K562 (cell line): ENCODE measurements around the gene ASIP. TPM values are rescaled to one million over a fixed set of nuclear protein-coding genes. Genes with fewer than 3 reads are reported as not detected.

Source experiments
- ATAC-seq: fragments of 200-7000 bp; cut with Tn5 transposase; 3 replicates; pipeline ENCODE4 v1.9.1; 2020; ENCODE audit warnings: moderate library complexity
- BruUV-seq: library from RNA; stranded (reverse); fragments of 400-500 nt; replicated peaks from 2 replicates; lab custom pipeline; 2021; lab: Mats Ljungman, UMichigan
- CTCF ChIA-PET: fragments of 300-600 bp; formaldehyde crosslinking; extraction: SDS; loops from one replicate; lab custom pipeline; 2021; ENCODE audit warnings: low intra/inter-chr PET ratio; lab: Yijun Ruan, JAX
- POLR2A ChIA-PET: fragments of 300-600, 350-650 bp; sonication (Branson Sonifier 250); formaldehyde crosslinking; extraction: SDS; loops from one replicate; lab custom pipeline; 2021; ENCODE audit warnings: antibody characterized with exemption, inconsistent platforms; lab: Yijun Ruan, JAX
- DNase-seq, 4 experiments: peaks; one replicate each; pipeline versions ENCODE4 v3.0.0 to v3.0.0-alpha.2; 2011 to 2018; ENCODE audit warnings: low spot score in 3 of 4, mixed read lengths in 3 of 4; ENCODE audit errors: extremely low read depth in 1 of 4
- FAIRE-seq: peaks from 2 replicates; lab custom pipeline; 2011; peaks lifted over from hg19 to GRCh38; lab: Jason Lieb, UNC
- H2AFZ ChIP-seq: 2 replicates; pipeline ENCODE4 v1.6.0; 2011; ENCODE audit warnings: low read depth, low read length, control low read depth, inconsistent platforms
- H3K27ac ChIP-seq: fragments of 200-600 bp; 3 replicates; pipeline ENCODE4 v1.8.0; 2011; ENCODE audit warnings: low read depth, mild to moderate bottlenecking, control low read depth, inconsistent platforms, low read length, moderate library complexity, mixed read lengths; ENCODE audit errors: extremely low read depth
- H3K27me3 ChIP-seq, 2 experiments: fragments of 300-600 bp in 1 of 2; 2 replicates in 1 of 2; 3 replicates in 1 of 2; pipeline versions ENCODE4 v1.6.0 to v1.8.0; 2011; ENCODE audit warnings: inconsistent platforms in 2 of 2, low read length in 2 of 2, mild to moderate bottlenecking in 1 of 2, mixed read lengths in 1 of 2, moderate library complexity in 1 of 2; ENCODE audit not compliant: control insufficient read depth in 2 of 2, insufficient read depth in 2 of 2
- H3K36me3 ChIP-seq: fragments of 300-600 bp; 3 replicates; pipeline ENCODE4 v1.8.0; 2011; ENCODE audit warnings: mild to moderate bottlenecking, low read length, inconsistent platforms; ENCODE audit not compliant: control insufficient read depth, insufficient read depth
- H3K4me1 ChIP-seq, 2 experiments: fragments of 200-600 bp in 1 of 2; replicated peaks in 1 of 2; 2 replicates in 1 of 2; 3 replicates in 1 of 2; pipeline versions ENCODE4 v1.5.1 to v1.8.0; 2011; ENCODE audit warnings: inconsistent platforms in 2 of 2, low read length in 2 of 2, mild to moderate bottlenecking in 1 of 2, mixed read lengths in 1 of 2, moderate library complexity in 1 of 2; ENCODE audit not compliant: control insufficient read depth in 2 of 2, insufficient read depth in 2 of 2
- H3K4me2 ChIP-seq: 2 replicates; pipeline ENCODE4 v1.6.1; 2011; ENCODE audit warnings: low read length, control low read depth, inconsistent platforms, mixed read lengths; ENCODE audit not compliant: insufficient read depth
- H3K4me3 ChIP-seq: fragments of 200-600 bp; sonication (generic), shearing (Covaris generic); 2 replicates; pipeline ENCODE4 v1.5.1; 2016; ENCODE audit warnings: control low read depth, inconsistent platforms
- H3K79me2 ChIP-seq: fragments of 200-600 bp; 3 replicates; pipeline ENCODE4 v1.8.0; 2011; ENCODE audit warnings: low read length, inconsistent platforms; ENCODE audit not compliant: control insufficient read depth, insufficient read depth
- H3K9ac ChIP-seq, 2 experiments: 2 replicates each; pipeline versions ENCODE4 v1.6.0 to v1.6.1; 2011; ENCODE audit warnings: low read depth in 2 of 2, low read length in 2 of 2, control low read depth in 1 of 2, inconsistent platforms in 1 of 2, mild to moderate bottlenecking in 1 of 2, mixed read lengths in 1 of 2; ENCODE audit not compliant: insufficient read depth in 1 of 2
- H3K9me1 ChIP-seq: one replicate; pipeline ENCODE4 v1.6.0; 2011; ENCODE audit warnings: inconsistent platforms, mild to moderate bottlenecking, low read length, moderate library complexity; ENCODE audit not compliant: control insufficient read depth, insufficient read depth
- H3K9me3 ChIP-seq: replicated peaks from 2 replicates; pipeline ENCODE4 v1.5.1; 2011; ENCODE audit warnings: low read depth, low read length, inconsistent platforms; ENCODE audit not compliant: control insufficient read depth, insufficient read depth
- H4K20me1 ChIP-seq: replicated peaks from 2 replicates; pipeline ENCODE4 v1.6.1; 2011; ENCODE audit warnings: low read length, inconsistent platforms, mixed read lengths; ENCODE audit not compliant: control insufficient read depth, insufficient read depth
- ELF2 ChIP-seq: fragments of 250-450 bp; sonication (Bioruptor Pico); IDR thresholded peaks from 2 replicates; pipeline ENCODE4 v1.5.0; 2021; ENCODE audit warnings: mild to moderate bottlenecking
- FOSL1 ChIP-seq: fragments of 200-800 bp; sonication (Bioruptor generic); conservative IDR thresholded peaks from 2 replicates; pipeline ENCODE4 v1.6.1; 2016; ENCODE audit warnings: missing genetic modification characterization, missing compliant biosample characterization
- NFRKB ChIP-seq: fragments of 450-650 bp; IDR thresholded peaks from 2 replicates; pipeline ENCODE4 v1.6.1; 2016; ENCODE audit warnings: low read depth
- NONO ChIP-seq, 2 experiments: fragments of 200-400 bp in 1 of 2; fragments of 450-650 bp in 1 of 2; formaldehyde crosslinking in 1 of 2; IDR thresholded peaks; 2 replicates each; pipeline ENCODE4 v1.6.1; 2017; ENCODE audit warnings: low read depth in 2 of 2, mild to moderate bottlenecking in 2 of 2, moderate library complexity in 2 of 2, low read length in 1 of 2
- SMARCE1 ChIP-seq: fragments of 450-650 bp; IDR thresholded peaks from 2 replicates; pipeline ENCODE4 v1.7.1; 2016; ENCODE audit warnings: mild to moderate bottlenecking
- SPI1 ChIP-seq: IDR thresholded peaks from 2 replicates; pipeline ENCODE4 v1.6.1; 2011; ENCODE audit warnings: low read depth, low read length, control low read depth, borderline replicate concordance
- SRSF9 ChIP-seq: fragments of 200-400 bp; formaldehyde crosslinking; IDR thresholded peaks from 2 replicates; pipeline ENCODE4 v1.6.1; 2017; ENCODE audit warnings: low read depth, low read length, borderline replicate concordance
- TAF15 ChIP-seq: fragments of 200-400 bp; formaldehyde crosslinking; IDR thresholded peaks from 2 replicates; pipeline ENCODE4 v1.6.1; 2017; ENCODE audit warnings: mild to moderate bottlenecking, low read depth, low read length, moderate library complexity
- ZBTB17 ChIP-seq: fragments of 450-650 bp; formaldehyde crosslinking; IDR thresholded peaks from 2 replicates; pipeline ENCODE4 v1.4.0; 2020; ENCODE audit warnings: mild to moderate bottlenecking
- ZNF274 ChIP-seq: IDR thresholded peaks from 2 replicates; pipeline ENCODE4 v1.6.1; 2011; ENCODE audit warnings: low read depth, mild to moderate bottlenecking, low read length, moderate library complexity, borderline replicate concordance
- ZNF589 ChIP-seq: fragments of 200-800 bp; sonication (Bioruptor generic); IDR thresholded peaks from 2 replicates; pipeline ENCODE4 v1.6.1; 2016; ENCODE audit warnings: low read depth, missing genetic modification characterization, missing compliant biosample characterization
- WGBS: fragments of 100-300 bp; shearing (Covaris generic); methylation state at CpG from one replicate; pipeline ENCODE4 v1.1.6; 2016; ENCODE audit warnings: low coverage, mixed read lengths; ENCODE audit not compliant: insufficient coverage; ENCODE audit errors: missing lambda C conversion rate; 5-methylcytosine and 5-hydroxymethylcytosine counted together
- in situ Hi-C: fragments of 300-500 bp; cut with MboI; formaldehyde crosslinking; loops from 4 replicates; pipeline ENCODE4 v1.15.0; 2018; ENCODE audit warnings: inconsistent platforms, mixed read lengths
- intact Hi-C: fragments of 100-400 bp; cut with micrococcal nuclease; formaldehyde crosslinking; loops from 2 replicates; pipeline ENCODE4 v1.14.2; 2022
- polyA plus RNA-seq, 8 experiments: library from polyadenylated mRNA; depleted of rRNA in 4 of 8; stranded (reverse) in 5 of 8; unstranded in 3 of 8; fragments of >200 nt; fragmentation: Nextera tagmentation in 2 of 8; fragmentation: Illumina TruSeq in 1 of 8; extraction: Ambion mirVana in 2 of 8; extraction: Trizol in 1 of 8; gene quantifications; 2 replicates each; pipeline versions ENCODE4 v1.2.1 to v1.2.3, GENCODE V29; 2011 to 2014; ENCODE audit warnings: inconsistent platforms in 1 of 8, missing spikeins in 1 of 8
- total RNA-seq, 7 experiments: library from RNA; depleted of rRNA in 6 of 7; stranded (reverse); fragments of >200 nt in 6 of 7; fragmentation: Illumina TruSeq in 2 of 7; extraction: Trizol in 2 of 7; gene quantifications; 2 replicates each; pipeline versions ENCODE4 v1.2.1 to v1.2.3, GENCODE V29; 2011 to 2021; ENCODE audit warnings: low replicate concordance in 1 of 7
- TF ChIP-seq, protein P1 (sequence below): sonication (generic); formaldehyde crosslinking; IDR thresholded peaks from 2 replicates; pipeline ENCODE4 v1.8.0; 2022; ENCODE audit warnings: mild to moderate bottlenecking, missing genetic modification reagents, borderline replicate concordance
- TF ChIP-seq, protein P2 (sequence below): fragments of 450-650 bp; conservative IDR thresholded peaks from 2 replicates; pipeline ENCODE4 v1.6.1; 2016; ENCODE audit warnings: missing genetic modification characterization, low read depth, mild to moderate bottlenecking, control low read depth, missing compliant biosample characterization
- TF ChIP-seq, protein P3 (sequence below), 2 experiments: fragments of 450-650 bp in 1 of 2; sonication (generic) in 1 of 2; formaldehyde crosslinking in 1 of 2; IDR thresholded peaks in 1 of 2; conservative IDR thresholded peaks in 1 of 2; 2 replicates each; pipeline versions ENCODE4 v1.6.1 to v1.8.1; 2016 to 2023; ENCODE audit warnings: mild to moderate bottlenecking in 2 of 2, moderate library complexity in 2 of 2, inconsistent platforms in 1 of 2, missing genetic modification reagents in 1 of 2
- TF ChIP-seq, protein P4 (sequence below): sonication (generic); formaldehyde crosslinking; IDR thresholded peaks from 2 replicates; pipeline ENCODE4 v1.8.1; 2022; ENCODE audit warnings: missing genetic modification reagents

ASIP gene
- total and polyA plus RNA-seq, 9 of the 15 experiments (the other 6 are each of a cell fraction or from before 2014, with no cell fraction given) = not detected

DNA sequence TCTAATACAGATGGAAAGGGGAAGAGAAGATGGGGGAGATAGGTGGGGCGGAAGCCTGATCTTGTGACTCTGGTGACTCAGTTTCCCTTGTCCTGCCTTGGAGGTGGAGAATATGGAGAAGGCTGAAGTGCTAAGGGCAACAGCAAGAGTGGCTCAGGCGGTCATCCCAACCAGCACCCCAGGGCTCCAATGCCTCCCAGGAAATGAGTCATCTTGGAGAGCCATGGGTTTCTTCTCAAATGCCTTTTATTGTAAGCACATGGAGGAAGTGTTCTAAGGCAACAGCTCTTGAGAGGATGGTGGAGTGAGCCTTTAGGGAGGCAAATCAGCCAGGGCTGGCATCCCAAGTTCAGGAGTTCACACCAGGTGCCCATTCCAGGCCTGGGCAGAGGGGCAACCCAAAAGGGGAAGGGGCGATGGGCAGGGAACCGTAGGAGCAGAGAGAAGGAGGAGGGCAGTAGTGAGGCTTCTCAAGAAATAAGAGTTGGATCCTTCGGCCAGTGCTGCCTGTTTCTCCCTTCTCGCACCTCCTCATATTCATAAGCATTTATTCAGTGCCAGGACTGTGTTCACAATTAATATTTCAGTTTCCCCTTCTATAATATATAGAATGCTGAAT, 75.1 kb downstream of the ASIP start:
- Histone ChIP-seq H3K9me1 (no peaks in the 10 kb centered on the region), H2AFZ (peak overlapping the region; percentile 89), H3K27ac (peak overlapping the region; percentile 31; the same call in 1 of the 3 replicates), H3K27me3 (no peaks in the 10 kb centered on the region), H4K20me1 (no peaks in the 10 kb centered on the region), H3K9me3 (no peaks in the 10 kb centered on the region), H3K4me3 (no peak overlapping the region), H3K4me2 (peak overlapping the region; percentile 6; the same call in 1 of the 2 replicates), H3K9ac (no peak overlapping the region), H3K36me3 (no peaks in the 10 kb centered on the region), H3K4me1 (peaks cover 13 to 15% of the 10 kb centered on the region in 2 experiments; a peak in 4 of 5 replicates), H3K79me2 (no peaks in the 10 kb centered on the region)
- no TSS peak for BruUV-seq
- POLR2A ChIA-PET = no interaction called here
- in situ Hi-C loops (loop anchor here (10.0 kb wide), 1 partner anchor 388 kb away; the partner anchor contains the start of gene TP53INP2), intact Hi-C loops (no loop called here)
- FAIRE-seq (peak; percentile 79), ATAC-seq (no peak), DNase-seq (peak in 2 of 4 experiments; percentile 37 to 51)
- CTCF ChIA-PET = no interaction called here
- 66% methylated on average over 4 of the region's 6 CpGs for WGBS
- TF ChIP-seq FOSL1 (tag) (peak; percentile 89), NONO (IDR thresholded peaks at IDR 0.05; ENCODE audit: low read depth in 2 of 2, low read length in 1 of 2) (no peak), SPI1 (peak; percentile 31; the same call in 1 of the 2 replicates), ELF2 (CRISPR knock-in tag) (no peak), SMARCE1 (0 out of 2 replicates have a peak, but pooled peaks have one; percentile 45), SRSF9 (no peak), ZNF274 (no peak), ZNF589 (CRISPR knock-in tag) (0 out of 2 replicates have a peak, but pooled peaks have one; percentile 76), TAF15 (no peak), NFRKB (0 out of 2 replicates have a peak, but pooled peaks have one; percentile 19), ZBTB17 (no peak)
- TF ChIP-seq, protein P1, sequence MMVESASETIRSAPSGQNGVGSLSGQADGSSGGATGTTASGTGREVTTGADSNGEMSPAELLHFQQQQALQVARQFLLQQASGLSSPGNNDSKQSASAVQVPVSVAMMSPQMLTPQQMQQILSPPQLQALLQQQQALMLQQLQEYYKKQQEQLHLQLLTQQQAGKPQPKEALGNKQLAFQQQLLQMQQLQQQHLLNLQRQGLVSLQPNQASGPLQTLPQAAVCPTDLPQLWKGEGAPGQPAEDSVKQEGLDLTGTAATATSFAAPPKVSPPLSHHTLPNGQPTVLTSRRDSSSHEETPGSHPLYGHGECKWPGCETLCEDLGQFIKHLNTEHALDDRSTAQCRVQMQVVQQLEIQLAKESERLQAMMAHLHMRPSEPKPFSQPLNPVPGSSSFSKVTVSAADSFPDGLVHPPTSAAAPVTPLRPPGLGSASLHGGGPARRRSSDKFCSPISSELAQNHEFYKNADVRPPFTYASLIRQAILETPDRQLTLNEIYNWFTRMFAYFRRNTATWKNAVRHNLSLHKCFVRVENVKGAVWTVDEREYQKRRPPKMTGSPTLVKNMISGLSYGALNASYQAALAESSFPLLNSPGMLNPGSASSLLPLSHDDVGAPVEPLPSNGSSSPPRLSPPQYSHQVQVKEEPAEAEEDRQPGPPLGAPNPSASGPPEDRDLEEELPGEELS (CRISPR knock-in tag) = no peak
- TF ChIP-seq, protein P2, sequence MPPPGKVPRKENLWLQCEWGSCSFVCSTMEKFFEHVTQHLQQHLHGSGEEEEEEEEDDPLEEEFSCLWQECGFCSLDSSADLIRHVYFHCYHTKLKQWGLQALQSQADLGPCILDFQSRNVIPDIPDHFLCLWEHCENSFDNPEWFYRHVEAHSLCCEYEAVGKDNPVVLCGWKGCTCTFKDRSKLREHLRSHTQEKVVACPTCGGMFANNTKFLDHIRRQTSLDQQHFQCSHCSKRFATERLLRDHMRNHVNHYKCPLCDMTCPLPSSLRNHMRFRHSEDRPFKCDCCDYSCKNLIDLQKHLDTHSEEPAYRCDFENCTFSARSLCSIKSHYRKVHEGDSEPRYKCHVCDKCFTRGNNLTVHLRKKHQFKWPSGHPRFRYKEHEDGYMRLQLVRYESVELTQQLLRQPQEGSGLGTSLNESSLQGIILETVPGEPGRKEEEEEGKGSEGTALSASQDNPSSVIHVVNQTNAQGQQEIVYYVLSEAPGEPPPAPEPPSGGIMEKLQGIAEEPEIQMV (tag) = no peak
- TF ChIP-seq, protein P3, sequence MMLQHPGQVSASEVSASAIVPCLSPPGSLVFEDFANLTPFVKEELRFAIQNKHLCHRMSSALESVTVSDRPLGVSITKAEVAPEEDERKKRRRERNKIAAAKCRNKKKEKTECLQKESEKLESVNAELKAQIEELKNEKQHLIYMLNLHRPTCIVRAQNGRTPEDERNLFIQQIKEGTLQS (IDR thresholded peaks at IDR 0.05) = peak; percentile 86
- TF ChIP-seq, protein P3 (CRISPR knock-in tag; conservative IDR thresholded peaks at IDR 0.05) = no peak
- TF ChIP-seq, protein P4, sequence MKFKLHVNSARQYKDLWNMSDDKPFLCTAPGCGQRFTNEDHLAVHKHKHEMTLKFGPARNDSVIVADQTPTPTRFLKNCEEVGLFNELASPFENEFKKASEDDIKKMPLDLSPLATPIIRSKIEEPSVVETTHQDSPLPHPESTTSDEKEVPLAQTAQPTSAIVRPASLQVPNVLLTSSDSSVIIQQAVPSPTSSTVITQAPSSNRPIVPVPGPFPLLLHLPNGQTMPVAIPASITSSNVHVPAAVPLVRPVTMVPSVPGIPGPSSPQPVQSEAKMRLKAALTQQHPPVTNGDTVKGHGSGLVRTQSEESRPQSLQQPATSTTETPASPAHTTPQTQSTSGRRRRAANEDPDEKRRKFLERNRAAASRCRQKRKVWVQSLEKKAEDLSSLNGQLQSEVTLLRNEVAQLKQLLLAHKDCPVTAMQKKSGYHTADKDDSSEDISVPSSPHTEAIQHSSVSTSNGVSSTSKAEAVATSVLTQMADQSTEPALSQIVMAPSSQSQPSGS (CRISPR knock-in tag) = no peak
